OCI-LY3 (cell line): ENCODE data around the gene HOXA5.

ENCODE experiments used
- H2AFZ ChIP-seq: fragments of 200-600, 300-600 bp; shearing (Covaris generic); 2 replicates; pipeline ENCODE4 v1.6.0; 2014; ENCODE audit warnings: antibody characterized with exemption, low read depth, low read length
- H3K27ac ChIP-seq: fragments of 200-600, 300-600 bp; sonication (generic); 2 replicates; pipeline ENCODE4 v1.5.1; 2014; ENCODE audit warnings: mild to moderate bottlenecking, low read length, moderate library complexity, mixed read lengths
- H3K27me3 ChIP-seq: fragments of 200-600, 300-600 bp; sonication (generic); 2 replicates; pipeline ENCODE4 v1.6.1; 2014; ENCODE audit warnings: low read depth, low read length, mixed read lengths
- H3K36me3 ChIP-seq: fragments of 200-600, 300-600 bp; sonication (generic); replicated peaks from 2 replicates; pipeline ENCODE3; 2014; ENCODE audit warnings: low read depth, low read length, mixed read lengths
- H3K4me1 ChIP-seq: fragments of 300-600, 200-600 bp; sonication (generic); 2 replicates; pipeline ENCODE4 v1.6.1; 2014; ENCODE audit warnings: low read length, mixed read lengths
- H3K4me2 ChIP-seq: fragments of 200-600, 300-600 bp; sonication (generic); 2 replicates; pipeline ENCODE4 v1.6.1; 2014; ENCODE audit warnings: low read length, mixed read lengths
- H3K4me3 ChIP-seq: fragments of 300-600, 200-600 bp; sonication (generic); 2 replicates; pipeline ENCODE4 v1.5.1; 2014; ENCODE audit warnings: antibody characterized with exemption, mild to moderate bottlenecking, low read length, moderate library complexity
- H3K79me2 ChIP-seq: fragments of 300-600, 200-600 bp; shearing (Covaris generic); 2 replicates; pipeline ENCODE4 v1.6.1; 2014; ENCODE audit warnings: mild to moderate bottlenecking, low read length, mixed read lengths
- H3K9ac ChIP-seq: fragments of 300-600, 200-600 bp; shearing (Covaris generic); 2 replicates; pipeline ENCODE4 v1.6.0; 2014; ENCODE audit warnings: mild to moderate bottlenecking, low read length, moderate library complexity
- H3K9me3 ChIP-seq: fragments of 200-600, 300-600 bp; shearing (Covaris generic); 2 replicates; pipeline ENCODE4 v1.6.1; 2014; ENCODE audit warnings: low read length, mixed read lengths; ENCODE audit not compliant: insufficient read depth
- H4K20me1 ChIP-seq: fragments of 200-600, 300-600 bp; sonication (generic); 2 replicates; pipeline ENCODE4 v1.6.1; 2016; ENCODE audit warnings: low read length, mixed read lengths; ENCODE audit not compliant: insufficient read depth
- CTCF ChIP-seq: fragments of 200-600, 300-600 bp; sonication (generic); IDR thresholded peaks from 2 replicates; pipeline ENCODE4 v1.5.1; 2014; ENCODE audit warnings: antibody characterized with exemption, low read length, low read depth
- EZH2phosphoT487 ChIP-seq: fragments of 200-600 bp; shearing (Covaris generic); IDR thresholded peaks from 2 replicates; pipeline ENCODE4 v1.6.1; 2018; ENCODE audit warnings: antibody characterized with exemption, mixed run types, low read depth

HOXA5 gene

DNA sequence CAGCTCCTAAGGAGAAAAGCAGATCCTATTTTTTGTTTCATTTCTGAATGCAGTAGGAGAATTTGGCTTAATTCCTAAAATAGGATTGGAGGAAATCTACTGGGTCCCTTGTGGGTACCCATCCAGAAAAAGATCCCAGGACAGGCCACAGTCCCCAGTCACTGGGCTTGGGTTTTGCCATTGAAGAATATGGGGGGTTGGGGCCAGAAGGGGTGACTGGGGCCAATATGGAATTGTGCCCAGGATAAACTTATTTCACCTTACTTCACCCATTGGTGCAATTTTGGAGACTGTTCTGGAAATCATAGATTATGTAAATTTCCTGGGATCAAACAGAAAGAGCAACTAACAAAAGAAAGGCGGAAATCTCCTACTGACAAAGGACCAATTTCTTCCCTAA is 5.0 kb downstream of the HOXA5 start:
- Histone ChIP-seq H3K36me3 (no peaks in the 10 kb centered on the region), H2AFZ (no peak overlapping the region), H3K79me2 (no peaks in the 10 kb centered on the region), H4K20me1 (peaks cover 7% of the 10 kb centered on the region; the same call in 1 of the 2 replicates), H3K9ac (no peak overlapping the region), H3K4me2 (no peak overlapping the region), H3K4me1 (peaks cover 31% of the 10 kb centered on the region), H3K27me3 (peaks cover 6% of the 10 kb centered on the region), H3K4me3 (no peak overlapping the region), H3K27ac (no peak overlapping the region), H3K9me3 (no peaks in the 10 kb centered on the region)
- no peak for TF ChIP-seq EZH2phosphoT487
- no peak for TF ChIP-seq CTCF

- peaks cover 31% of the 10 kb centered on the region for H3K4me1 ChIP-seq
- H3K9me3 ChIP-seq = no peaks in the 10 kb centered on the region
- no peak for TF ChIP-seq EZH2phosphoT487
- peaks cover 7% of the 10 kb centered on the region; the same call in 1 of the 2 replicates for H4K20me1 ChIP-seq
- no peak overlapping the region for H2AFZ ChIP-seq
- no peak overlapping the region for H3K4me2 ChIP-seq
- no peak overlapping the region for H3K9ac ChIP-seq
- peaks cover 6% of the 10 kb centered on the region for H3K27me3 ChIP-seq
- H3K27ac ChIP-seq = no peak overlapping the region
- H3K79me2 ChIP-seq = no peaks in the 10 kb centered on the region
- no peak overlapping the region for H3K4me3 ChIP-seq
- no peaks in the 10 kb centered on the region for H3K36me3 ChIP-seq
These were observed 5.7 kb downstream of the HOXA5 start for GRCh38 chr7:27137640-27138315.

DNA sequence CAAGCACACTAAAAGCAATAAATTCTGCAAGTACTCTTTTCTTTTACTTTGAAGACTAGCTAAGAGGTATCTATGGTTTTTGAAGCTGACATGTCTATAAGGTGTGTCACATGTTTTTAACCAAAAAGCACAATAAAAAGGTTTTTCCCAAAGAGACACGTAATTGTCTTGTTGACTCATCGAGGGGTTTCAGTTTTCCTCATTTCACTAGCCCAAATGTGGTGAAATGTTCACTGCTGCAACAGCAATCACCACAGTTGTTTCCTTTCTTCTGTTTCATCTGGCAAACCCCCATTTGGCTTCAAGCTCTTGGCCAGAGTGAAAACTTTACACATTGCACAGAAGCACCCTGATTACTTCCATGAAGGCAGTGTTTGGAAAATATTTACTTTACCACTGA is 9.1 kb downstream of the HOXA5 start:
- H3K27ac ChIP-seq = no peak overlapping the region
- TF ChIP-seq EZH2phosphoT487 (no peak), CTCF (no peak)
- peaks cover 6% of the 10 kb centered on the region for H3K27me3 ChIP-seq
- H3K9me3 ChIP-seq = no peaks in the 10 kb centered on the region
- no peak overlapping the region for H2AFZ ChIP-seq
- H3K79me2 ChIP-seq = no peaks in the 10 kb centered on the region
- no peaks in the 10 kb centered on the region for H3K36me3 ChIP-seq
- peaks cover 28% of the 10 kb centered on the region for H3K4me1 ChIP-seq
- peak overlapping the region; percentile 21 for H3K4me3 ChIP-seq
- H3K4me2 ChIP-seq = peak overlapping the region; percentile 87
- peaks cover 7% of the 10 kb centered on the region; the same call in 1 of the 2 replicates for H4K20me1 ChIP-seq
- no peak overlapping the region for H3K9ac ChIP-seq

DNA sequence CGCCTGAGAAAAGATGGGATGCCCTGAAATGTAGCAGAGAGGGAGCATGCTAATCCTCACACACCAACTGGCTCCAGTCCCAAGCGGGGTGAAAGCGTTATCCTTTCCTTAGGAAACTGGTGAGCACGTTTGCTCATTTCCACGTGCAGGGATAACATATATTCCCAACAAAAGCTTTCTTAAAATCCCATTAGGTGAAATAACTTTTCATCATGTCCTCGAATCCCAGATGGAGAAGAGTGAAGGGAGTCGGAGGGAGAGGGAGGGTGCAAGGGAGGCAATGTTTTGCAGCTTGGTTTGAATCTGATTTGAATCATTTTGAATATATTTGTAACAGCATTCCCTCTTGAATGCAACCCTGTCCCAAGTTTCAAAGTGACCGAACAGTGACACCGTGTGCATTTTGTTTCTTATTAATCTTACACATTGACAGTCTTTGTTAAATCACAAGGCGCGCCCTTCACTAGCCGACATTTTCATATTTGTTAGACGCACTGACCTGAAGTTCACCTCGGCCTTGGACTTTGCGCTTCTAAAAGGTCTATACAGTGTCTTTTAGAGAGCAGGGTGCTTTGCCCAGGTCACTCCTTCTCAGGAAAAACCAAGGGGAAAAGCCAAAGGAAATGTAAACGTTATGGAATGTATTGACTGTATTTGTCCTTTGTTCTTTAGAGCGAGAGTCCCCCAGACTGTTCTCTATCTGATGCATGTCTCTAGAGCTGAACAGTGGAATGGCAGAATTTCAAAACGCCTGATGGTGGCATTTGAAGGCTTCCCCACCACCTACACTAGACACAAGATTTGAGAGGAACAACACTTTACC is 9.9 kb downstream of the HOXA5 start:
- no peak overlapping the region for H3K4me3 ChIP-seq
- no peaks in the 10 kb centered on the region for H3K9me3 ChIP-seq
- peak overlapping the region; percentile 87; the same call in 1 of the 2 replicates for H3K4me2 ChIP-seq
- H3K4me1 ChIP-seq = peaks cover 28% of the 10 kb centered on the region
- no peak overlapping the region for H3K27ac ChIP-seq
- no peak overlapping the region for H3K9ac ChIP-seq
- H4K20me1 ChIP-seq = peaks cover 7% of the 10 kb centered on the region; the same call in 1 of the 2 replicates
- no peaks in the 10 kb centered on the region for H3K36me3 ChIP-seq
- H2AFZ ChIP-seq = no peak overlapping the region
- peaks cover 6% of the 10 kb centered on the region for H3K27me3 ChIP-seq
- no peaks in the 10 kb centered on the region for H3K79me2 ChIP-seq
- no peak for TF ChIP-seq EZH2phosphoT487
- no peak for TF ChIP-seq CTCF
